HG03108 (cell line): Measurements from ENCODE around the gene RHEB.

Experiments
- ATAC-seq: cut with Tn5 transposase; IDR thresholded peaks from one replicate; pipeline ENCODE4 v1.9.1; 2021; ENCODE audit warnings: moderate library complexity; ENCODE audit not compliant: unreplicated experiment

Gene RHEB

GRCh38 chr7:151472644-151473380, 46.9 kb downstream of the RHEB start:
- peak; percentile 28 for ATAC-seq

- no peak for ATAC-seq
Observed at GRCh38 chr7:151470711-151471110, 49.0 kb downstream of the RHEB start.

- ATAC-seq = no peak
Observed at GRCh38 chr7:151469281-151469680, 50.4 kb downstream of the RHEB start.

- no peak for ATAC-seq
Observed at GRCh38 chr7:151468217-151469018, 51.3 kb downstream of the RHEB start.

GRCh38 chr7:151465169-151465568, 54.5 kb downstream of the RHEB start:
- no peak for ATAC-seq

- no peak for ATAC-seq
Observed at GRCh38 chr7:151462306-151462779, 57.4 kb downstream of the RHEB start.

GRCh38 chr7:151461942-151462230, 57.8 kb downstream of the RHEB start:
- no peak for ATAC-seq

GRCh38 chr7:151461096-151461941, 58.4 kb downstream of the RHEB start:
- ATAC-seq = no peak

GRCh38 chr7:151460474-151460855, 59.2 kb downstream of the RHEB start:
- no peak for ATAC-seq

- no peak for ATAC-seq
Observed at GRCh38 chr7:151459726-151460473, 59.8 kb downstream of the RHEB start.

- ATAC-seq = no peak
Observed at GRCh38 chr7:151457534-151457933, 62.2 kb downstream of the RHEB start.

- ATAC-seq = no peak
Observed at GRCh38 chr7:151456782-151457181, 62.9 kb downstream of the RHEB start.

- no peak for ATAC-seq
Observed at GRCh38 chr7:151456276-151456675, 63.4 kb downstream of the RHEB start.

- no peak for ATAC-seq
Observed at GRCh38 chr7:151455690-151456089, 64.0 kb downstream of the RHEB start.

GRCh38 chr7:151454932-151455530, 64.7 kb downstream of the RHEB start:
- no peak for ATAC-seq

GRCh38 chr7:151454305-151454704, 65.4 kb downstream of the RHEB start:
- ATAC-seq = no peak

GRCh38 chr7:151453326-151453791, 66.3 kb downstream of the RHEB start:
- no peak for ATAC-seq

- ATAC-seq = no peak
Observed at GRCh38 chr7:151452680-151453325, 66.9 kb downstream of the RHEB start.

GRCh38 chr7:151451626-151452571, 67.8 kb downstream of the RHEB start:
- ATAC-seq = no peak
